GM21737 (cell line): Measurements from ENCODE around the gene LIPT2.

Experiments used
- ATAC-seq: cut with Tn5 transposase; IDR thresholded peaks from one replicate; pipeline ENCODE4 v1.9.1; 2021; ENCODE audit warnings: mild to moderate bottlenecking, moderate library complexity; ENCODE audit not compliant: unreplicated experiment

Gene LIPT2

DNA sequence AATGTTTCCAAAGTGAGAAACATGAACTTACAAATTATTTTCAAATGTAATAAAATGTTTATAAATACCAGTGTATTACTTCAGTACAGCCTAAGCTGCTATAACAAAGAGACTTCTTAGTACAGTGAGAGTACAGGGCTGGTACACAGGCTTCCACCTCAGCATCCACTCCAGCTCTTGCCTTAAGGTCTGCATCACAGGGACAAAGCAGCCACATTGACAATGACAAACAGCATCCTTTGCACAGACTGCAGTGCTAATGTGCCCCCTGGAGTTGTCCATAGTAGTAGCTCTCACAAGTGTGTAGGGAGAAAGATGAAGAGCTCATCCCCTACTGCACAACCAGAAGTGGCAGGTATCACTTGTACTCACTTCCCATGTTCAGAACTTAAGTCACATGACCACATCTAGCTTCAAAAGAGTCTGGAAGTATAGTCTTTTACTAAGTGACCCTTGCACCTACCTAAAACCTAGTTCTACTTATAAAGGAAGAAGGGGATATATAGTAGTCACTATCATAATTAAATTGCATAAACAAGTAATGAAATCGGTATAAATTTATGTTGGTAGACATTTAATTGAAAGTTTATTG, 10.7 kb upstream of the LIPT2 start:
- ATAC-seq, result no peak

GRCh38 chr11:74494916-74495315, 1.4 kb upstream of the LIPT2 start:
- ATAC-seq, result no peak

- no peak for ATAC-seq
Observed at GRCh38 chr11:74493791-74494630, 487 bp upstream of the LIPT2 start.

- ATAC-seq, result no peak
Observed at GRCh38 chr11:74492084-74492483, 1.4 kb downstream of the LIPT2 start.

- no peak for ATAC-seq
Observed at GRCh38 chr11:74490941-74491340, 2.6 kb downstream of the LIPT2 start.

DNA sequence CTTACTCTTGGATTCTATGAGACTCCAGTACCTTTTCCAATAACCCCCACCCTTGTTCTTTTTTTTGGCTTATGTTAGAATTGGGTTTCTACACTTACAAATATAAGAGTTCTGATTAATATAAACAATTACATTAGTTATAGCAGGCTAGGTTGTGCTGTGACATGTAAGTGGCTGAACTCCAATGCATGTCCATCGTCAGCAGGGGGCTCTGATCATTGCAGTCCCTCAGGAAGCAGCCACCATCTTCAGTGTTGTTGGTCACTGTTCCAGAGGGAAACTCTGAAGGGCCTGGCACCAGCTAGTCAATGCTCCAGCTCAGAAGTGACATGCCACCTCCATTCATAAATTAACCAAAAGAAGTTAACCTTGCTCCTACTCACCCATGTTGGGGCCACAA, 5.6 kb downstream of the LIPT2 start:
- no peak for ATAC-seq

GRCh38 chr11:74485868-74486267, 7.7 kb downstream of the LIPT2 start:
- ATAC-seq, result no peak

DNA sequence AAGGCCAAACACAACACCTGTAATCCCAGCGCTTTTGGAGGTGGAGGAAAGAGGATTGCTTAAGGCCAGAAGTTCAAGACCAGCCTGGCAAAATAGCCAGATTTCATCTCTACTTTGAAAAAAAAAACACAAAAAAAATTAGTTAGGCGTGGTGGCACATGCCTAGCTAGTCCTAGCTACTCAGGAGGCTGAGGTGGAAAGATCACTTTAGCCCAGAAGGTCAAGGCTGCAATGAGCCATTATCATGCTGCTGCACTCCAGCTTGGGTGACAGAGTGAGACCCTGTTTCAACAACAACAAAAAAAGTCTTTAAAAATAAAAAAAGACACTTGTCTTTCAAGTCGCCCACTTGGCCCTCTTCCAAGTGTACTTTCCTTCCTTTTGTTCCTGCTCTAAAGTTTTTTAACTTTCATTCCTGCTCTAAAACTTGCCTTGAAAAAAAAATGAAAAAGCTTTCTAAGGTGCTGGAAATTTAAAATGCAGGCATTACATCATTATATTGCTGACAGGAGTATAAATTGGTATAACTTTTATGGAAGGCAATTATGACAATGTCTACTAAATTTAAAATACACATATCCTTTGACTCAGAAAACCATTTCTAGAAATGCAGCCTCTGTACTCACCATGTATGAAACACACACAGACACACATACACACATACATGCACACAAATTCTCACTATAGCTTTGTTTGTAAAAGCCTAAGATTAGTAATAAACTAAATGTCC, 12.7 kb downstream of the LIPT2 start:
- no peak for ATAC-seq

- ATAC-seq, result no peak
Observed at GRCh38 chr11:74479732-74480123, 13.8 kb downstream of the LIPT2 start.

DNA sequence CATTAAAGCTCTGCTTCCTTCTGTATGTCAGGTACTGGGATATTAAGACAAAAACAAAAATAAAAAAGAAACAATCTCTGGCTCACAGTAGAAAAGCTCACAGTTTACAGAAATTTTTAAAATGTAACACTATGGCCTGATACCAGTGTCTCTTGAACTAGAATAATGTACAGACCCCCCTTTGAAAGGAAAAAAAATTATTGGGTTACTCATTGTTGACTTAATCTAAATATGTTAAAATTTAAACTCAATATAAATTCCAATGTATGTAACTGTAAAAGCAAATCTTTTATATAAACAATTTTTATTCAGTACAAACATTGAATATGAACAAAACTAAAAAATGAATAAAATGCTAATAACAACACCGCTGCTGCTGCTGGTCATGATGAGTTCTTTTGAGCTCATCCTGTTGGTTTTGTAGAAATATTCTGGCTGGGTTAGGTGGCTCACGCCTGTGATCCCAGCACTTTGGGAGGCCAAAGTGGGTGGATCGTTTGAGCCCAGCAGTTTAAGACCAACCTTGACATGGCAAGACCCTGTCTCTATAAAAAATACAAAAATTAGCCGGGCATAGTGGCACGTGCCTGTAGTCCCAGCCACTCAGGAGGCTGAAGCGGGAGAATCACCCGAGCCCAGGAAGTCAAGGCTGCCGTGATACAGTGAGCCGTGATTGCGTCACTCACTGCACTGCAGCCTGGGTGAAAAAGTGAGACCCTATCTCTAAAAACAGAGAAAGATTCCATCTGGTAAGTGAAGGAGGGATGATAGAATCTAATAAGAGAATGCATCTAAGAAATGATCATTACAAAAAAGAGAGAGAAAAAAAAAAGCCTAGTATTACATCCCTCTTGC, 14.4 kb downstream of the LIPT2 start:
- no peak for ATAC-seq

DNA sequence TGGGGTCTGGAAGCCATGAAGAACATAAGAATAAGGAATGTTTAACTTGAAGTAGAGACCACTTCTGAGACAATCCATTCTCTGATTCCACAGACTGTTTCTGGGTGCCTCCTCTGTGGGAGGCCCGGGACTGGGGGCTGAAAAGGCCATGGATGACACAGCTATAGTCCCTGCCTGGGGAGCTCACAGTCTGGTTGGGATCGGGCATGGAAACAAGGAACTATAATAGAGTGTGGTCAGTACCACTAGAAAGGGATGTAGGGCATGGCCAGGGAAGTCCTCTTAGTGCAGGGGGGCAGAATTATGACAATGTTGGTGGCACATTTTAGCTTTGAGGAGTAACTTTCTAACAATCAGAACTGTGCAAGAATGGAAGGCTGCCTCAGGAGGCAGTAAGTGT, 17.0 kb downstream of the LIPT2 start:
- ATAC-seq, result no peak

GRCh38 chr11:74474316-74474715, 19.2 kb downstream of the LIPT2 start:
- no peak for ATAC-seq

DNA sequence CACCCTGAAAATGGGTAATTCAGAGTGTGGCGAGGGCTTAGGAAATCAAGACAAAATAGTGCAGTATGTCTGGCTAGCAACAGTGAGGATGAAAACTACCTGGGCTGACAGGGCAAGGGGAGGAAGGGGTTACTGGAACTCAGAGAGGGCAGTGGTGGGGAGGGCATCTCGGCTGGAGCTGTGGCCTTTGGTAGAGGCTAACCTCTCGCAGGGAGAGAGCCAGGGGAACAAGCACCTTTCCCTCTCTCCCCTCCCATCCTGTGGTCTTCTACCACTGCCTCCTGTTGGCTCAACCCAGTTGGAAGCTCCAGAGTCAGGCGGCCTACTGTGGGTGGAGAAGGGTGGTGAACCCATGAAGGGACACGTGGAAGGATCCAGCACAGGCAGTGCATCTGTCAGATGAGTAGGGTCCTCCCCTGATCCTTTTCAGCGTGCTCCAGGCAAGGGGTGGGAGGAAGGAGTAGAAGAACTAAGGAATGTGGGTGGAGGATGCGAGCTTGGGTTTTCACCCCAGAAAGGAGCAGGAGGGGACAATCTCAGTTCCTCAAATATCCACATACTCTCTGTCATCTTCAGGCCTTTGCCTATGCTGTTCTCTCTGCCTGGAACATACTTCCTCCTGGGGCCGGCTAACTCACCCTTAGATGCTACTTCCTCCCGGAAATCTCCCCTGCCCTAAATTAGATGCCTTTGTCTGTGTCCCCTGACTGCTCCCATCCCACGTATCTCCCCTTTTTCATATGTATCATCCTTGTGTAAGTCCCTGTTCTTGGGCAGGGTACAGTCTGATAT, 19.9 kb downstream of the LIPT2 start:
- ATAC-seq, result no peak

DNA sequence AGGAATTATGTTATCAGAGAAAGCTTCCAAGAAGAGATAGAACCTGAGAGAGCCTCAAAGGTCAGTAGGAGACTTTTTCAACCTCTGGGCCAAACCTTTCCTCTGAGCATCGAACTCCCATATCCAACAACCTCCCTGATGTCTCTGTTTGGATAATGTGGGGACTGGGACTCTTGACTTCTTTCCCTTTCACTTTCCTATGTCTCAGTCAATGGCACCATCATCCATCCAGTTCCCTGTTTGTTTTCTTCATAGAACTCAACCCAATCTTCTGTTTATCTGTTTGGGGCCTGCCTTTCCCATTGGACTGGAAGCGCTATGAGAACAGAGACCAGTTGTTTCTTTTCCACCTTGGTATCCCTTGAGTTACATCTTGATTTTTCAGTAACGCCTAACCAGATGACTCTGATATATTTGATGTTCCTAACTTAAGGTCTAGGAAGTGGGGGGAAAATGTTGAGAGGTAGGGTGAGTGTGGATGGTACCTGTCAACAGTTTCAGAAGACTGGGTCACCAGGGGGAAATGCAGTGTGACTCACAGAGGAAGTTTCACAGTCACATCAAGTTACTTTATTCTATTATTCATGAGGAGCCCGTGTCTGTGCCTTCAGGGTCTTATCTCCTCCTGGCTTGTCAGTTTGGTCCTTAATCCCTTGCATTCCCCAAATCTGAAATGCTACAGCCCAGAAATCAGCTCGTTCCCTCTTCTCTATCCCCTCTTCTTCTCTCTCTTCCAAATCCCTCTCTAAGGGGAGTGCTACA, 21.7 kb downstream of the LIPT2 start:
- no peak for ATAC-seq

DNA sequence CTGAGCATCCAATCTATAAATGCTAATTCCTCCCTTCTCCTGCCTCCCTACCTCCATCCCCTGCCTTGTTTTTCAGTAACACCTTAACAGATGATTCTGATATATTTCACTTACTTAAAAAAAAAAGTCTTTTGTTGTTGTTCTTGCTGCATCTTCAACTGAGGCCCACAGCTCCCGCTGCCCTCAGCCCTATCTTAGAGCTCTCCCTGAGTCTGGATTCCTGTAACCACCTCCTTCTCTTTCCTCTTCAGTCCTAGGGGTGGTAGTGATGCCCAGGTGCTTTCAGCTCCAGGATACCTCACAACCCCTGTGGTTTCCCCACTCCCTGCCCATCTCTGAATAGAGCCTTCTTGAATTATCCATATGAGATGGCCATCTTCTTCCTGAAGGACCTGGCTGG, 22.5 kb downstream of the LIPT2 start:
- ATAC-seq, result no peak

- ATAC-seq, result no peak
Observed at GRCh38 chr11:74470526-74470925, 23.0 kb downstream of the LIPT2 start.

DNA sequence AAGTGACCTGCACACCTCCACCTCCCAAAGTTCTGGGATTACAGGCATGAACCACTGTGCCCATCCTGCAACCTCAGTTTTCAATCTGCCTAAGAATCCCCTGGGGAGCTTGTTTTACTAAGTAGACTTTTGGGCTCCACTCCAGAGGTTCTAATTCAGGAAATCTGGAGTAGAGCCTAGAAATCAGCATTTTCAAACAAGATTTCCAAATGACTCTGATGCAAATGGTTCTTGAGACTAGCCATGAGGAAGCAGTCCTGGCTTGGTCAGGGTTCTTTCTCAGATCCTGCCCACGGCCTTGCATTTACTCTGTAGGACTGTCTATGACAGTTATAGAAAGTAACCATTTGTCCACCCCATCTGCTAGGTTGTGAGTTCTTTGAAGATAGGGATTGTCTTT, 24.6 kb downstream of the LIPT2 start:
- no peak for ATAC-seq

GRCh38 chr11:74468521-74468920, 25.0 kb downstream of the LIPT2 start:
- no peak for ATAC-seq

GRCh38 chr11:74468058-74468457, 25.5 kb downstream of the LIPT2 start:
- no peak for ATAC-seq
